GM12891 (cell line): ENCODE data around the gene SNRNP70.

Experiments
- PAX5 ChIP-seq: IDR thresholded peaks from 2 replicates; pipeline ENCODE4 v1.6.1; 2011; ENCODE audit warnings: low read length, moderate library complexity, mild to moderate bottlenecking; ENCODE audit not compliant: insufficient read depth, severe bottlenecking
- POLR2A ChIP-seq: IDR thresholded peaks from 2 replicates; pipeline ENCODE4 v1.6.1; 2011; ENCODE audit warnings: low read depth, low read length, control low read depth
- POLR2AphosphoS5 ChIP-seq: IDR thresholded peaks from 2 replicates; pipeline ENCODE4 v1.6.1; 2011; ENCODE audit warnings: low read depth, low read length, control low read depth

DNA sequence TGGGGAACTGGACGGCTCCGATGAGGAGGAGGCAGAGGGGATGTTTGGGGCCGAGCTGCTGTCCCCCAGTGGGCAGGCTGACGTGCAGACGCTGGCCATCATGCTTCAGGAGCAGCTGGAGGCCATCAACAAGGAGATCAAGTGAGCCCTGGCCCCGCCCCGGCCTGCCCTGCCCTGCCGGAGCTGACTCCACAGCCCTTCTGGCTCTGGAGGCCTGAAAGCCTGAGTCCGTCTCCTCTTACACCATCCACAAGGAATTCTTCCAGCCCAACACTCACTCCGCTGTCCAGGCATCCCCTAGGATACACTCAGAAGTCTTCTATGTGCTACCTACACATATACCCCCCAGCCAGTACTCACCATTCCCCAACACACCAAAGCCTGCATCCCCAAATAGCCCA, 51.5 kb downstream of the SNRNP70 start:
- TF ChIP-seq POLR2AphosphoS5 (no peak), POLR2A (no peak), PAX5 (no peak)
